PC-3 (cell line): ENCODE measurements around the gene RGS10. TPM values are rescaled to one million over a fixed set of nuclear protein-coding genes. Genes with fewer than 3 reads are reported as not detected.
"Not testable (repeated sequence)": the region's sequence is repeated elsewhere in the genome, so short reads cannot be mapped to it uniquely, and the experiment has no call there.

Source experiments
- ATAC-seq: fragments of 200-7000 bp; cut with Tn5 transposase; 2 replicates; pipeline ENCODE4 v1.9.1; 2020; ENCODE audit warnings: mild to moderate bottlenecking, moderate library complexity
- BruUV-seq: library from RNA; stranded (reverse); fragments of 400-500 nt; replicated peaks from 2 replicates; lab custom pipeline; 2021; lab: Mats Ljungman, UMichigan
- CTCF ChIA-PET: fragments of 300-600 bp; sonication (Branson Sonifier 250); formaldehyde crosslinking; loops from one replicate; lab custom pipeline; 2022; ENCODE audit warnings: antibody characterized with exemption; lab: Charles Lee
- POLR2A ChIA-PET: fragments of 300-600 bp; sonication (Branson Sonifier 250); formaldehyde crosslinking; loops from one replicate; lab custom pipeline; 2022; ENCODE audit warnings: antibody characterized with exemption; ENCODE audit not compliant: unreplicated experiment; lab: Charles Lee
- DNase-seq: peaks from one replicate; pipeline ENCODE4 v3.0.0-alpha.2; 2015
- H2AFZ ChIP-seq: fragments of 300-600 bp; sonication (generic); 2 replicates; pipeline ENCODE4 v1.6.0; 2016; ENCODE audit warnings: antibody characterized with exemption, low read length
- H3F3A ChIP-seq: fragments of 300-600 bp; sonication (generic); one replicate; pipeline ENCODE4 v1.6.0; 2017; ENCODE audit warnings: antibody characterized with exemption, low read length, control low read depth, mild to moderate bottlenecking; ENCODE audit not compliant: unreplicated experiment
- H3K27ac ChIP-seq: fragments of 300-600 bp; sonication (generic); 2 replicates; pipeline ENCODE4 v1.5.1; 2016; ENCODE audit warnings: mild to moderate bottlenecking, low read length
- H3K27me3 ChIP-seq: fragments of 300-600 bp; sonication (generic); 2 replicates; pipeline ENCODE4 v1.6.1; 2016; ENCODE audit warnings: low read length, mixed read lengths
- H3K36me3 ChIP-seq: fragments of 300-600 bp; sonication (generic); 2 replicates; pipeline ENCODE4 v1.6.1; 2016; ENCODE audit warnings: low read depth, mixed run types, low read length, mixed read lengths
- H3K4me1 ChIP-seq: fragments of 300-600 bp; sonication (generic); 2 replicates; pipeline ENCODE4 v1.5.1; 2016; ENCODE audit warnings: low read length; ENCODE audit not compliant: insufficient read depth
- H3K4me2 ChIP-seq: fragments of 300-600 bp; sonication (generic); 2 replicates; pipeline ENCODE4 v1.6.0; 2016; ENCODE audit warnings: low read length
- H3K4me3 ChIP-seq: fragments of 300-600 bp; sonication (generic); 2 replicates; pipeline ENCODE4 v1.5.1; 2016; ENCODE audit warnings: mild to moderate bottlenecking, low read length, mixed read lengths
- H3K79me2 ChIP-seq: fragments of 300-600 bp; sonication (generic); 2 replicates; pipeline ENCODE4 v1.6.1; 2017; ENCODE audit warnings: low read length, mixed read lengths
- H3K9ac ChIP-seq: fragments of 300-600 bp; sonication (generic); 2 replicates; pipeline ENCODE4 v1.6.0; 2016; ENCODE audit warnings: mild to moderate bottlenecking, low read length
- H3K9me2 ChIP-seq: fragments of 300-600 bp; sonication (generic); replicated peaks from 2 replicates; pipeline ENCODE4 v1.6.1; 2016; ENCODE audit warnings: mixed run types, low read length, mixed read lengths
- H3K9me3 ChIP-seq: fragments of 300-600 bp; sonication (generic); 2 replicates; pipeline ENCODE4 v1.6.1; 2016; ENCODE audit warnings: low read length, mixed read lengths
- H4K20me1 ChIP-seq: fragments of 300-600 bp; sonication (generic); 2 replicates; pipeline ENCODE4 v1.6.1; 2016; ENCODE audit warnings: low read length, mixed read lengths
- CTCF ChIP-seq: fragments of 300-600 bp; sonication (generic); conservative IDR thresholded peaks from 2 replicates; pipeline ENCODE4 v1.5.1; 2017; ENCODE audit warnings: antibody characterized with exemption, low read depth, mild to moderate bottlenecking, low read length
- EZH2 ChIP-seq: fragments of 300-600 bp; sonication (generic); IDR thresholded peaks from one replicate; pipeline ENCODE4 v1.6.1; 2017; ENCODE audit warnings: antibody characterized with exemption, mild to moderate bottlenecking, low read length; ENCODE audit not compliant: unreplicated experiment
- EZH2phosphoT487 ChIP-seq: fragments of 300-600 bp; sonication (generic); IDR thresholded peaks from 2 replicates; pipeline ENCODE4 v1.6.1; 2018; ENCODE audit warnings: mild to moderate bottlenecking, antibody characterized with exemption, low read length, borderline replicate concordance
- intact Hi-C: fragments of 100-400 bp; cut with micrococcal nuclease; formaldehyde crosslinking; loops from 2 replicates; pipeline ENCODE4 v1.9.0; 2023
- total RNA-seq: library from RNA; depleted of rRNA; stranded (reverse); fragments of >200 nt; gene quantifications from 2 replicates; pipeline ENCODE4 v1.2.3, GENCODE V29; 2014

RGS10 gene
- total RNA-seq, 1 experiment from 2014 or later, result 27.6 TPM

GRCh38 chr10:119466076-119466475 is 76.4 kb downstream of the RGS10 start:
- intact Hi-C loops, result no loop called here
- Histone ChIP-seq H3K36me3 (no peaks in the 10 kb centered on the region), H3K4me1 (peaks cover 42% of the 10 kb centered on the region), H2AFZ (no peak overlapping the region), H3K4me3 (no peak overlapping the region), H4K20me1 (no peaks in the 10 kb centered on the region), H3K4me2 (peak overlapping the region; percentile 32; the same call in 1 of the 2 replicates), H3K27me3 (no peaks in the 10 kb centered on the region), H3K9ac (no peak overlapping the region), H3K27ac (no peak overlapping the region), H3F3A (no peaks in the 10 kb centered on the region), H3K9me2 (no peaks in the 10 kb centered on the region), H3K79me2 (no peaks in the 10 kb centered on the region), H3K9me3 (no peaks in the 10 kb centered on the region)
- TF ChIP-seq EZH2 (no peak), CTCF (no peak), EZH2phosphoT487 (no peak)
- ChIA-PET POLR2A (no interaction called here), CTCF (no interaction called here)
- no peak for DNase-seq
- no TSS peak for BruUV-seq
- no peak for ATAC-seq

GRCh38 chr10:119465085-119465484 is 77.4 kb downstream of the RGS10 start:
- ATAC-seq (no peak), DNase-seq (no peak)
- Histone ChIP-seq H3K27me3 (no peaks in the 10 kb centered on the region), H3K9ac (no peak overlapping the region), H3F3A (no peaks in the 10 kb centered on the region), H3K36me3 (no peaks in the 10 kb centered on the region), H3K4me3 (no peak overlapping the region), H3K9me2 (no peaks in the 10 kb centered on the region), H3K27ac (no peak overlapping the region), H2AFZ (no peak overlapping the region), H3K79me2 (no peaks in the 10 kb centered on the region), H4K20me1 (no peaks in the 10 kb centered on the region), H3K4me1 (peaks cover 49% of the 10 kb centered on the region), H3K9me3 (no peaks in the 10 kb centered on the region), H3K4me2 (no peak overlapping the region)
- intact Hi-C loops, result no loop called here
- BruUV-seq, result no TSS peak
- no peak for TF ChIP-seq CTCF
- no peak for TF ChIP-seq EZH2
- no peak for TF ChIP-seq EZH2phosphoT487
- ChIA-PET POLR2A (no interaction called here), CTCF (no interaction called here)

DNA sequence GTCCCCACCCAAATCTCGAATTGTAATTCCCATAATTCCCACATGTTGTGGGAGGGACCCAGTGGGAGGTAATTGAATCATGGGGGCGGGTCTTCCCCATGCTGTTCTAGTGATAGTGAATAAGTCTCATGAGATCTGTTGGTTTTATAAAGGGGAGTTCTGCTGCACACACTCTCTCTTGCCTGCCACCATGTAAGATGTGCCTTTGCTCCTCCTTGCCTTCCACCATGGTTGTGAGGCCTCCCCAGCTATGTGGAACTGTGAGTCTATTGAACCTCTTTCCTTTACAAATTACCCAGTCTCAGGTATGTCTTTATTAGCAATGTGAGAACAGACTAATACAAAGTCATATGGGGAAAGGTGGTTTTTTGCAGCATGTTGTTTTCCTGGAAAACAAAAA is 79.3 kb downstream of the RGS10 start:
- POLR2A ChIA-PET, BruUV-seq, CTCF ChIA-PET, ATAC-seq, H3K9ac ChIP-seq, H3K4me2 ChIP-seq, intact Hi-C loops, H3K27ac ChIP-seq, H3K4me3 ChIP-seq, DNase-seq, H3K36me3 ChIP-seq, H3K9me2 ChIP-seq, H3K9me3 ChIP-seq, H2AFZ ChIP-seq, H3K27me3 ChIP-seq, H4K20me1 ChIP-seq, H3K79me2 ChIP-seq, H3F3A ChIP-seq: not testable (repeated sequence)
- peaks cover 38% of the 10 kb centered on the region for H3K4me1 ChIP-seq
